HepG2 (cell line): ENCODE results near the gene GFOD1. TPM values are rescaled to one million over a fixed set of nuclear protein-coding genes. Genes with fewer than 3 reads are reported as not detected.

Source experiments
- BATF2 ChIP-seq: sonication (generic); formaldehyde crosslinking; IDR thresholded peaks from 2 replicates; pipeline ENCODE4 v1.8.0; 2022; ENCODE audit warnings: mild to moderate bottlenecking, missing genetic modification reagents, moderate library complexity
- HMG20B ChIP-seq: conservative IDR thresholded peaks from 2 replicates; pipeline ENCODE4 v1.6.1; 2016; ENCODE audit warnings: missing genetic modification reagents, missing compliant biosample characterization
- MEIS1 ChIP-seq: sonication (generic); formaldehyde crosslinking; IDR thresholded peaks from 2 replicates; pipeline ENCODE4 v1.9.0; 2021; ENCODE audit warnings: mild to moderate bottlenecking, missing genetic modification reagents, moderate library complexity, borderline replicate concordance
- MXI1 ChIP-seq: IDR thresholded peaks from 3 replicates; pipeline ENCODE4 v1.6.1; 2012; ENCODE audit warnings: low read depth, low read length, inconsistent platforms, borderline replicate concordance
- NFE2 ChIP-seq: sonication (generic); formaldehyde crosslinking; IDR thresholded peaks from 2 replicates; pipeline ENCODE4 v1.4.0; 2020; ENCODE audit warnings: missing genetic modification reagents
- TMF1 ChIP-seq: sonication (generic); formaldehyde crosslinking; IDR thresholded peaks from 2 replicates; pipeline ENCODE4 v1.8.1; 2022; ENCODE audit warnings: low read depth, missing genetic modification reagents
- ZBTB7A ChIP-seq: sonication (generic); formaldehyde crosslinking; IDR thresholded peaks from 2 replicates; pipeline ENCODE4 v1.8.0; 2022; ENCODE audit warnings: mild to moderate bottlenecking, missing genetic modification reagents
- ZFP36 ChIP-seq: fragments of 150-350 bp; IDR thresholded peaks from 2 replicates; pipeline ENCODE4 v1.6.1; 2018; ENCODE audit warnings: borderline replicate concordance, low read length, low read depth; ENCODE audit not compliant: partially characterized antibody
- ZFP41 ChIP-seq: sonication (generic); formaldehyde crosslinking; IDR thresholded peaks from 2 replicates; pipeline ENCODE4 v1.4.0; 2020; ENCODE audit warnings: mild to moderate bottlenecking, missing genetic modification reagents, borderline replicate concordance
- ZKSCAN5 ChIP-seq: sonication (generic); formaldehyde crosslinking; IDR thresholded peaks from 2 replicates; pipeline ENCODE4 v1.5.1; 2020; ENCODE audit warnings: mild to moderate bottlenecking, missing genetic modification reagents
- ZNF142 ChIP-seq: sonication (generic); formaldehyde crosslinking; IDR thresholded peaks from 2 replicates; pipeline ENCODE4 v1.4.0; 2020; ENCODE audit warnings: missing genetic modification reagents
- ZNF205 ChIP-seq: IDR thresholded peaks from 2 replicates; pipeline ENCODE4 v1.6.1; 2018; ENCODE audit warnings: missing biosample characterization, missing genetic modification reagents
- ZNF24 ChIP-seq: fragments of 450-650 bp; IDR thresholded peaks from 2 replicates; pipeline ENCODE4 v1.6.1; 2017; ENCODE audit warnings: antibody characterized with exemption, mild to moderate bottlenecking
- polyA plus RNA-seq, 8 experiments: library from polyadenylated mRNA; depleted of rRNA in 3 of 8; stranded (reverse) in 7 of 8; unstranded in 1 of 8; fragments of >200 nt; fragmentation: Illumina TruSeq in 4 of 8; extraction: Trizol in 4 of 8; gene quantifications; 2 replicates each; pipeline versions ENCODE4 v1.2.1 to v1.2.3, GENCODE V29; 2011 to 2016; ENCODE audit warnings: low read depth in 4 of 8, missing spikeins in 1 of 8, mixed read lengths in 1 of 8; ENCODE audit not compliant: insufficient read depth in 1 of 8
- total RNA-seq, 5 experiments: library from RNA; depleted of rRNA; stranded (reverse); fragments of >200 nt; fragmentation: Illumina TruSeq; extraction: Trizol; gene quantifications; 2 replicates each; pipeline ENCODE4 v1.2.3, GENCODE V29; 2016; ENCODE audit warnings: low read depth in 1 of 5
- TF ChIP-seq, protein P1 (sequence below): sonication (generic); formaldehyde crosslinking; IDR thresholded peaks from 2 replicates; pipeline ENCODE4 v1.4.0; 2020; ENCODE audit warnings: missing genetic modification reagents
- TF ChIP-seq, protein P2 (sequence below): sonication (generic); formaldehyde crosslinking; conservative IDR thresholded peaks from 2 replicates; pipeline ENCODE4 v1.4.0; 2020; ENCODE audit warnings: missing genetic modification reagents

Gene GFOD1
- total and polyA plus RNA-seq, 2 of the 13 experiments (the other 11 are each of a cell fraction or from before 2014, with no cell fraction given): 1.9 to 6.4 TPM

GRCh38 chr6:13328076-13328874 lies 159.1 kb downstream of the GFOD1 start, which contains the start of gene TBC1D7 (continued):
- TF ChIP-seq MXI1 (peak; percentile 77; the same call in 1 of the 3 replicates), ZNF205 (peak; percentile 79; the same call in 1 of the 2 replicates), ZFP36 (no peak), ZFP41 (CRISPR knock-in tag) (peak; percentile 79; the same call in 1 of the 2 replicates), ZNF24 (no peak), HMG20B (CRISPR knock-in tag) (peak; percentile 41; the same call in 1 of the 2 replicates), ZKSCAN5 (CRISPR knock-in tag) (no peak), TMF1 (CRISPR knock-in tag) (0 out of 2 replicates have a peak, but pooled peaks have one; percentile 75), MEIS1 (CRISPR knock-in tag) (peak; percentile 20; the same call in 1 of the 2 replicates), ZBTB7A (peak; percentile 35; the same call in 1 of the 2 replicates), NFE2 (CRISPR knock-in tag) (0 out of 2 replicates have a peak, but pooled peaks have one; percentile 4), ZNF142 (CRISPR knock-in tag) (peak; percentile 14; the same call in 1 of the 2 replicates), BATF2 (0 out of 2 replicates have a peak, but pooled peaks have one; percentile 26)
- TF ChIP-seq, protein P1, sequence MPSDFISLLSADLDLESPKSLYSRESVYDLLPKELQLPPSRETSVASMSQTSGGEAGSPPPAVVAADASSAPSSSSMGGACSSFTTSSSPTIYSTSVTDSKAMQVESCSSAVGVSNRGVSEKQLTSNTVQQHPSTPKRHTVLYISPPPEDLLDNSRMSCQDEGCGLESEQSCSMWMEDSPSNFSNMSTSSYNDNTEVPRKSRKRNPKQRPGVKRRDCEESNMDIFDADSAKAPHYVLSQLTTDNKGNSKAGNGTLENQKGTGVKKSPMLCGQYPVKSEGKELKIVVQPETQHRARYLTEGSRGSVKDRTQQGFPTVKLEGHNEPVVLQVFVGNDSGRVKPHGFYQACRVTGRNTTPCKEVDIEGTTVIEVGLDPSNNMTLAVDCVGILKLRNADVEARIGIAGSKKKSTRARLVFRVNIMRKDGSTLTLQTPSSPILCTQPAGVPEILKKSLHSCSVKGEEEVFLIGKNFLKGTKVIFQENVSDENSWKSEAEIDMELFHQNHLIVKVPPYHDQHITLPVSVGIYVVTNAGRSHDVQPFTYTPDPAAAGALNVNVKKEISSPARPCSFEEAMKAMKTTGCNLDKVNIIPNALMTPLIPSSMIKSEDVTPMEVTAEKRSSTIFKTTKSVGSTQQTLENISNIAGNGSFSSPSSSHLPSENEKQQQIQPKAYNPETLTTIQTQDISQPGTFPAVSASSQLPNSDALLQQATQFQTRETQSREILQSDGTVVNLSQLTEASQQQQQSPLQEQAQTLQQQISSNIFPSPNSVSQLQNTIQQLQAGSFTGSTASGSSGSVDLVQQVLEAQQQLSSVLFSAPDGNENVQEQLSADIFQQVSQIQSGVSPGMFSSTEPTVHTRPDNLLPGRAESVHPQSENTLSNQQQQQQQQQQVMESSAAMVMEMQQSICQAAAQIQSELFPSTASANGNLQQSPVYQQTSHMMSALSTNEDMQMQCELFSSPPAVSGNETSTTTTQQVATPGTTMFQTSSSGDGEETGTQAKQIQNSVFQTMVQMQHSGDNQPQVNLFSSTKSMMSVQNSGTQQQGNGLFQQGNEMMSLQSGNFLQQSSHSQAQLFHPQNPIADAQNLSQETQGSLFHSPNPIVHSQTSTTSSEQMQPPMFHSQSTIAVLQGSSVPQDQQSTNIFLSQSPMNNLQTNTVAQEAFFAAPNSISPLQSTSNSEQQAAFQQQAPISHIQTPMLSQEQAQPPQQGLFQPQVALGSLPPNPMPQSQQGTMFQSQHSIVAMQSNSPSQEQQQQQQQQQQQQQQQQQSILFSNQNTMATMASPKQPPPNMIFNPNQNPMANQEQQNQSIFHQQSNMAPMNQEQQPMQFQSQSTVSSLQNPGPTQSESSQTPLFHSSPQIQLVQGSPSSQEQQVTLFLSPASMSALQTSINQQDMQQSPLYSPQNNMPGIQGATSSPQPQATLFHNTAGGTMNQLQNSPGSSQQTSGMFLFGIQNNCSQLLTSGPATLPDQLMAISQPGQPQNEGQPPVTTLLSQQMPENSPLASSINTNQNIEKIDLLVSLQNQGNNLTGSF (CRISPR knock-in tag): no peak
- TF ChIP-seq, protein P2, sequence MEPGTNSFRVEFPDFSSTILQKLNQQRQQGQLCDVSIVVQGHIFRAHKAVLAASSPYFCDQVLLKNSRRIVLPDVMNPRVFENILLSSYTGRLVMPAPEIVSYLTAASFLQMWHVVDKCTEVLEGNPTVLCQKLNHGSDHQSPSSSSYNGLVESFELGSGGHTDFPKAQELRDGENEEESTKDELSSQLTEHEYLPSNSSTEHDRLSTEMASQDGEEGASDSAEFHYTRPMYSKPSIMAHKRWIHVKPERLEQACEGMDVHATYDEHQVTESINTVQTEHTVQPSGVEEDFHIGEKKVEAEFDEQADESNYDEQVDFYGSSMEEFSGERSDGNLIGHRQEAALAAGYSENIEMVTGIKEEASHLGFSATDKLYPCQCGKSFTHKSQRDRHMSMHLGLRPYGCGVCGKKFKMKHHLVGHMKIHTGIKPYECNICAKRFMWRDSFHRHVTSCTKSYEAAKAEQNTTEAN (CRISPR knock-in tag): no peak; the same call in 1 of the 2 replicates
